ENCODE data around the gene SELENOM.
"Not testable (repeated sequence)": the region's sequence is repeated elsewhere in the genome, so short reads cannot be mapped to it uniquely, and the experiment has no call there.

Gene SELENOM

GRCh38 chr22:31073125-31073524 is 34.2 kb downstream of the SELENOM start:
- not testable (repeated sequence) for FAIRE-seq

- not testable (repeated sequence) for FAIRE-seq
Measured at GRCh38 chr22:31069691-31070314, 37.6 kb downstream of the SELENOM start.

GRCh38 chr22:31068970-31069369 is 38.4 kb downstream of the SELENOM start:
- FAIRE-seq, result no peak

GRCh38 chr22:31064369-31064768 is 43.0 kb downstream of the SELENOM start:
- no peak for FAIRE-seq

- FAIRE-seq, result no peak
Measured at GRCh38 chr22:31062566-31063230, 44.7 kb downstream of the SELENOM start.

GRCh38 chr22:31059663-31060062 is 47.7 kb downstream of the SELENOM start:
- FAIRE-seq, result not testable (repeated sequence)

- no peak for FAIRE-seq
Measured at GRCh38 chr22:31056986-31057599, 50.3 kb downstream of the SELENOM start.

- no peak for FAIRE-seq
Measured at GRCh38 chr22:31055635-31056159, 51.7 kb downstream of the SELENOM start.

- no peak for FAIRE-seq
Measured at GRCh38 chr22:31055117-31055634, 52.2 kb downstream of the SELENOM start.

Data from islet of Langerhans (tissue), 1 donor.